ENCODE measurements around the gene SCUBE1.
"Not testable (repeated sequence)": the region's sequence is repeated elsewhere in the genome, so short reads cannot be mapped to it uniquely, and the experiment has no call there.

Gene SCUBE1

DNA sequence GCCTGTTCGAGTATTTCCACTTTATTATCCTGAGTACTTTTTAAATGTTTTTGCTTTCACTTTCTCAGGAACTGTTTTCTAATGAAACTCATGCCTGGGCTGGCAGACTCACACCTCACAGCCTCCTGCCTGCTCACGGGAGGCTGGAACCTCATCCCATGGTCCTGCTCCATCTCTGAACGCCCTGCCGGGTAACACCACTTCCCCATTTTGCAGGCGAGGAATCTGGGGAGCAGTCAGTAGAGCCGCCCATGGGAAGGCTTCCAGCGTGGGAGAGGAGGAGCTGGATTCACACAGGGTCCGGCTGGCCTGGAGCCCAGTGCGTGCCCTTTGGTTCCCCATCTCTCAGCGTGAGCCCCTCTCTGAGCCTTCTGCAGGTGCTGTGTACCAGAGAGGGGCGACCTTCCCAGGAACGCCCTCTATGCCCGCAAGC, 53.6 kb downstream of the SCUBE1 start:
- no peak overlapping the region for H3K4me3 ChIP-seq (ENCODE audit: low read depth, low read length)
- TF ChIP-seq, protein P1, sequence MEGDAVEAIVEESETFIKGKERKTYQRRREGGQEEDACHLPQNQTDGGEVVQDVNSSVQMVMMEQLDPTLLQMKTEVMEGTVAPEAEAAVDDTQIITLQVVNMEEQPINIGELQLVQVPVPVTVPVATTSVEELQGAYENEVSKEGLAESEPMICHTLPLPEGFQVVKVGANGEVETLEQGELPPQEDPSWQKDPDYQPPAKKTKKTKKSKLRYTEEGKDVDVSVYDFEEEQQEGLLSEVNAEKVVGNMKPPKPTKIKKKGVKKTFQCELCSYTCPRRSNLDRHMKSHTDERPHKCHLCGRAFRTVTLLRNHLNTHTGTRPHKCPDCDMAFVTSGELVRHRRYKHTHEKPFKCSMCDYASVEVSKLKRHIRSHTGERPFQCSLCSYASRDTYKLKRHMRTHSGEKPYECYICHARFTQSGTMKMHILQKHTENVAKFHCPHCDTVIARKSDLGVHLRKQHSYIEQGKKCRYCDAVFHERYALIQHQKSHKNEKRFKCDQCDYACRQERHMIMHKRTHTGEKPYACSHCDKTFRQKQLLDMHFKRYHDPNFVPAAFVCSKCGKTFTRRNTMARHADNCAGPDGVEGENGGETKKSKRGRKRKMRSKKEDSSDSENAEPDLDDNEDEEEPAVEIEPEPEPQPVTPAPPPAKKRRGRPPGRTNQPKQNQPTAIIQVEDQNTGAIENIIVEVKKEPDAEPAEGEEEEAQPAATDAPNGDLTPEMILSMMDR (IDR thresholded peaks at IDR 0.05; ENCODE audit: low read depth, low read length) = no peak
- in situ Hi-C loops (cut with HindIII; ENCODE audit: low sequenced_read_pairs) = no loop called here
- no peak for DNase-seq (ENCODE audit: low read depth, low spot score)

DNA sequence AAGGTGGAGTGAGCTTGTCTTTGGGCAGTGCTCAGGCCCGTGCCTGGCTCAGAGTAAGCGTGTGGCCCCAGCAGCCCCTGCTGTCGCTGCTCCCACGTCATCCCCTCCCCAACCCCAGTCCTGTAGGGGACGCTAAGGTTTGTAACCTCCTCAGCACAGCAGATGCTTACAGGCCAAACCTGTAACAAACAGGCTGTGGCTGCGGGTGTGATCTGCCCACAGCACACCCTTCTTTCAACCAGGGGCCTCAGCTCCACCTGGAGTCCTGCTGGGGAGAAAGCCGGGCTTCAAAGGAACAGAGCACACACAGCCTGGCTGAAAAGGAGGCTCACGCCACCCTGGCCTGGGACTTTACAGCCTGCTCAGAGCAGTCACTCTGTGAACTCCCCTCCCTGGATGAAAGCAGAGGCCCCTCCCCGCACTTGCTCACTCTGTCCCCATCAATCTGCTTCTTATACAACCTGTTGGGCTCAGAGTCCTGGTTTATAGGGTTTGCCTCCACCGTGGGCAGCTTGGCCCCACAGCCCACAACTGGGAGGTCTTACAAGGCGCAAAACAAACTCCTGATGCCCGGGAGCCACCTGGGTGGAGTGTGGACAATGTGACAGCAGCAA, 54.3 kb downstream of the SCUBE1 start:
- TF ChIP-seq, protein P1 (IDR thresholded peaks at IDR 0.05; ENCODE audit: low read depth, low read length) = no peak
- no peak overlapping the region for H3K4me3 ChIP-seq (ENCODE audit: low read depth, low read length)
- no peak for DNase-seq (ENCODE audit: low read depth, low spot score)
- in situ Hi-C loops (cut with HindIII; ENCODE audit: low sequenced_read_pairs) = no loop called here

DNA sequence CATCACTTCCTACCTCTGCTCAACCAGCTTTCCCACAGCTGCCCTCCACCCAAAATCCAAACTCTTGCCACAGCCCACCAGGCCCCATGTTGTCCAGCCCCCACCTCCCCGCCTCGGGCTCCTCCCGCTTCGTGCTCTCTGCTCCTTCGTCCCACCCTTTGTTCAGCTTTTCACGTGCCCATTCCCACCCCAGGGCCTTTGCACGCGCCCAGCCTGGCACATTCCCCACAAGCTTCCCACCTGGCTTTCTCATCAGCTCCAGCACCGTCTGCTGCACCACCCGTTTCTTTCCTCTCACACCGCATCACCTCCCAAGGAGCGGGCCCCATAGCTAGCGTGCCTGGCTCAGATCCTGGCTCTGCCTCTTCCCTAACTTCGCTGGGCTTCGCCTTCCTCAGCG, 54.8 kb downstream of the SCUBE1 start:
- no peak for DNase-seq (ENCODE audit: low read depth, low spot score)
- no peak overlapping the region for H3K4me3 ChIP-seq (ENCODE audit: low read depth, low read length)
- in situ Hi-C loops (cut with HindIII; ENCODE audit: low sequenced_read_pairs) = no loop called here
- TF ChIP-seq, protein P1 (IDR thresholded peaks at IDR 0.05; ENCODE audit: low read depth, low read length) = no peak

DNA sequence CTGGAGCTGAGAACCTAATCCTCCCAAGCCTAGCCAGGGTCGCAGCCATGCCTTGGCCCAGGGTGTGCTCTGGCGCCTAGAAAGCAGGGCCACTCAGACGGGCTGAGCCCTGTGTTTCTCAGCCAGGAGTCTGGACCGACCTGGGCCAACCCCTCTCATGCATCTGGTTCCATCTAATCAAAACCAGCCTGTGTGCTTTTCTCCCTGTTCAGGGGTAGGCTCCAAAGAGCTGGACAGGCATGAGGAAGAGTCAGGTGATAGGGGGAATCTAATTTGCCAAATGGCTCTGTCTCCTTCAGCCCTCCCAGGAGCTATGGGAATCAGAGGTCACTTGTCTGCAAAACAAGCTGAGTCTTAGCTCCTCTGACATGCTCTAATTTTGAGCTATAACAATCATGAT, 55.7 kb downstream of the SCUBE1 start:
- TF ChIP-seq, protein P1 (IDR thresholded peaks at IDR 0.05; ENCODE audit: low read depth, low read length) = no peak
- in situ Hi-C loops (cut with HindIII; ENCODE audit: low sequenced_read_pairs) = no loop called here
- no peak for DNase-seq (ENCODE audit: low read depth, low spot score)
- H3K4me3 ChIP-seq (ENCODE audit: low read depth, low read length) = no peak overlapping the region

DNA sequence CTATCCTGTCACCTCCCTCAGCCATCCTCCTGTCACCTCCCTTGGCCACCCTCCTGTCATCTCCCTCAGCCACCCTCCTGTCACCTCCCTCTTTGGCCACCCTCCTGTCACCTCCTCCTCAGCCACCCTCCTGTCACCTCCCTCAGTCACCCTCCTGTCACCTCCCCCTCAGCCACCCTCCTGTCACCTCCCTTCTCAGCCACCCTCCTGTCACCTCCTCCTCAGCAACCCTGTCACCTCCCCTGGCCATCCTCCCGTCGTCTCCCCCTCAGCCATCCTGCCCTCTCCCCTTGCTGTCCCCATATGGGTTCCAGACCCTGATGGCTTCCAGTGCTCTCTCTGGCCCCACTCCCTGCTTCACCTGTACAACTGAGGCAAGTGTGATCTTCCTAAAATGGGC, 61.8 kb downstream of the SCUBE1 start:
- no peak overlapping the region for H3K4me3 ChIP-seq (ENCODE audit: low read depth, low read length)
- TF ChIP-seq, protein P1 (IDR thresholded peaks at IDR 0.05; ENCODE audit: low read depth, low read length) = no peak
- in situ Hi-C loops (cut with HindIII; ENCODE audit: low sequenced_read_pairs) = no loop called here
- DNase-seq (ENCODE audit: low read depth, low spot score) = no peak

DNA sequence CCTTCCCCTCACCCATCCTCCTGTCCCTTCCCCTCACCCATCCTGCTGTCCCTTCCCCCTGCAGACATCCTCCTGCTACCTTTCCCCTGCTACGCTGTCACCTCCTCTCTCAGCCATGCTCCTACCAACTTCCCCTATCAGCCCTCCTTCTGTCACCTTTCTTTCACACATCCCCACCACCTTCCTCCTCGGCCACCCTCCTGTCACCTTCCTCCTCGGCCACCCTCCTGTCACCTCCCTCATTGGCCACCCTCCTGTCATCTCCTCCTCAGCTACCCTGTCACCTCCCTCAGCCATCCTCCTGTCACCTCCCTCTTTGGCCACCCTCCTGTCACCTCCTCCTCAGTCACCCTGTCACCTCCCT, 62.7 kb downstream of the SCUBE1 start:
- H3K4me3 ChIP-seq (ENCODE audit: low read depth, low read length); DNase-seq (ENCODE audit: low read depth, low spot score); in situ Hi-C loops (cut with HindIII; ENCODE audit: low sequenced_read_pairs): not testable (repeated sequence)

DNA sequence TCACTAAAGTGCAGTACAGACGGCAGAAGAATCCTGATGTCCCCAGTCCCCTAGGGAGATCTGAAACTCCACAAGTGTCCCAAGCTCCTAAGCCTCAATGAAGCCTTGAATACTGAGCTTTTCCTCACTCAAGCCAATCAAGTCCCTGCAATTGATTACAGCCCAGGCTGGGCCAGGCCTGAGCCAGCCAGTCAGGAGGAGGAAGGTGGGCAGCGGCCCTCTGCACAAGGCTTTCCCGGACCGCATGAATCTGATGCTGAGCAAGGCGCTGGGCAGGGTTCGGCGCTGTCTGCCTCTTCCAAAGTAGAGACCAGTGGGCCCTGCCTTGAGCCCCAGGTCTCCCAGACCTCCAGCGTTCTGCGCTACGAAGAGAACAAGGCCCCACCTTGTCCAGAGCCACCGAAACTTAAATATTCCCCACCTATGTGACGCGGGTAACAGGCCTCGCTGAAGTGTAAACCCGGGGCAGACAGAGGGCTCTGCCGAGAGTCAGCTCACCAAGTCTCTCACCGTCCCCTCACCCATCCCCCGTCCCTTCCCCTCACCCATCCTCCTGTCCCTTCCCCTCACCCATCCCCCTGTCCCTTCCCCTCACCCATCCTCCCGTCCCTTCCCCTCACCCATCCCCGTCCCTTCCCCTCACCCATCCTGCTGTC, 63.2 kb downstream of the SCUBE1 start:
- in situ Hi-C loops (cut with HindIII; ENCODE audit: low sequenced_read_pairs) = no loop called here
- H3K4me3 ChIP-seq (ENCODE audit: low read depth, low read length) = no peak overlapping the region
- DNase-seq (ENCODE audit: low read depth, low spot score) = no peak
- TF ChIP-seq, protein P1 (IDR thresholded peaks at IDR 0.05; ENCODE audit: low read depth, low read length) = no peak
